ENCODE results near the gene SFXN3.
A peak's percentile ranks its signal among the peaks of the same experiment; 100 is the strongest.

The SFXN3 gene

DNA sequence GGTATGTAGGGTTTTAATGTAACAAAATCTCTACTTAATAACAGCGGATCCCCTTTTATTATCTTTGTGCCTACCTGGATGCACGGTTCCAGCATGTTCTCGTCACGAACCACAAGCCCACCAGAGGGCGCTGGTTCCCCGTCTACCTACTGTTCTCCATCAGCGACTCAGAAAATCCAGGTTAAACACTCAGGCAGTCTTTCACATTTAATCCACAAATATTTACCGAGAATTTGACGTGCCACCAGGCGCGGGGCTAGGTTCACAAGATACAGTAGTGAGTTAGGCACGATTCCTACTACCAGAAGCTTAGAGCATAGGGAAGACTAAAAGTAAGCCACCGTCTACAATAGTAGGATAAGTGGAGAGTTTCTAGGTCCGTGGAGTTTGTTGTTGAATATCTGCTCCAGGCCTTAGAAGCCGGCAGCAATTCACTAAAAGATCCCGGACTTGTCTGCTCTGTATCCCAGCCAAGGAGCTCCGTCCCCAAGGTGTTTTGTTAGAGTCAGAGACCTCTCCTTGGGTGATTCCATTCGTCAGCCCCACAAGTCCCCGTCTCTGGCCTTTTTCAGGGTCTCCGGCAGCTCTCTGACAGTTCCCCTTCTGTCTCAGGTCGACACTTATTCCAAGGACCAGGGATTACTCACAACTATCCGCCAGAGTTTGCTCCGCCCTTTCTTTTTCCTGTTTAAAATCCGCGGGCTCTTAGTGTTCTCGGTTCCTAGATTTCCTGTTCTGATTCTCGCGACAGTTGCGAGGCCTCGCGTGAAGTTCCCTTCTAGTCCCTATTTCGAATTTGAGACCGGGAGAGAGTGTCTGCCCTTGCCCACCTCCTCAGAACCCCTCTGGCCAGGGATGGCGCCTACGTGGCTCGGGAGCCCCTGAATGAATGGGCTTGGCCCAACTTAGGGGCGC lies 29.3 kb downstream of the SFXN3 start:
- peak; percentile 95 for DNase-seq (ENCODE audit: low read depth)

DNA sequence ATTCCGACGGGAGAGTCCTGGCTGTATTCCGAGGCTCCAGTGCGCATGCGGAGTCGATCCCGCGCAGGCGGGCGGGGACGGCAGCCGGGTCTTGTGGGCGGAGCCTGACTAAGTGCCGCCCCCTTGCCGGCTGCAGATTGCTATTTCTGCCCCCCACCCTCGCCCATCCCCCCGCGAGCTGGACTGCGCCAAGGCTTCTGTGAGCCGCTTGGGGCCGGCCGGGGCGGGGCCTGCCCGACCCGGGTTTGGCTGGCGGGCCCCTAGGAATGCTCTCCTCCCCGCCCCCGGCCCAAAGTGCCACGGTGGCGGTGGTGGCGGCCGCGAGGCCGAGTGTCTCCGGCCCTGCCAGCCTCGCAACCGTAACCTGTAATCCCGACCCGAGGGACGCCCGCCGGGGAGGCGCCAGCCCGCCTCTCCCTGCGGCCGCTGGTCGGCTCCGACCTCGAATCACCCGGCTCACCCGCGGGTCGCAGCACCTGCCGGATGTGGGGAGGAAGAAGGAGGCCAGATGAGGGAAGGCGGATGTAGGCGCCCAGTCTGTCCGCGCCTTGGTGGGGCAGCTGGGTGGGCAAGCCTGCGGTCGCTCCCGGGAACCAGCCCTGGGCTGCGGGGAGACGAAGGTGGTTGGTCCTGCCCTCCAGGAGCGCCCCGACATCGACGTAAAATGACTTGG lies 30.1 kb downstream of the SFXN3 start:
- no peak for DNase-seq (ENCODE audit: low read depth)

DNA sequence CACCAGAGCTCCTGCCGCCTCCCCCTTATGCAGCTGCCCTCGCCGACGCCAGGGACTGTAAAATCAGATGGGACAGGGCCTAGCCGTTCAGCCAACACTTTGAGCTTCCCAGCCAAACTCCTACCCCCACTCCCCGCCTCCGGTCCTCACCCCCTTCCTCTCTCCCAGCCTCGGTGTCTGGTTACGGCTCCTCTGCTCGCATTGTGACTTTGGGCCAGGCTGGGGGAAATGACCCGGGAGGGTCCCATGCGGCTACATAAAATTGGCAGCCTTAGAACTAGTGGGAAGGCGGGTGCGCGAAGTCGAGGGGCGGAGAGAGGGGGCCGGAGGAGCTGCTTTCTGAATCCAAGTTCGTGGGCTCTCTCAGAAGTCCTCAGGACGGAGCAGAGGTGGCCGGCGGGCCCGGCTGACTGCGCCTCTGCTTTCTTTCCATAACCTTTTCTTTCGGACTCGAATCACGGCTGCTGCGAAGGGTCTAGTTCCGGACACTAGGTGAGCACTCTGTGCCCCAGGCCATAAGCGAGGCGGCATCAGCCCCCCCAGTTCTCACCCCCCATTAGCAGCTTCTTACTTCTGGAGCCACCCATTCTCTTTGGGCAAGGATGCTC lies 30.7 kb downstream of the SFXN3 start, which contains the start of gene KAZALD1:
Gene KAZALD1, plus strand, starts transcription at position 366 of the 608 bp plus-strand sequence. CDS start 604 bp downstream, outside the sequence.
- no peak for DNase-seq (ENCODE audit: low read depth)

DNA sequence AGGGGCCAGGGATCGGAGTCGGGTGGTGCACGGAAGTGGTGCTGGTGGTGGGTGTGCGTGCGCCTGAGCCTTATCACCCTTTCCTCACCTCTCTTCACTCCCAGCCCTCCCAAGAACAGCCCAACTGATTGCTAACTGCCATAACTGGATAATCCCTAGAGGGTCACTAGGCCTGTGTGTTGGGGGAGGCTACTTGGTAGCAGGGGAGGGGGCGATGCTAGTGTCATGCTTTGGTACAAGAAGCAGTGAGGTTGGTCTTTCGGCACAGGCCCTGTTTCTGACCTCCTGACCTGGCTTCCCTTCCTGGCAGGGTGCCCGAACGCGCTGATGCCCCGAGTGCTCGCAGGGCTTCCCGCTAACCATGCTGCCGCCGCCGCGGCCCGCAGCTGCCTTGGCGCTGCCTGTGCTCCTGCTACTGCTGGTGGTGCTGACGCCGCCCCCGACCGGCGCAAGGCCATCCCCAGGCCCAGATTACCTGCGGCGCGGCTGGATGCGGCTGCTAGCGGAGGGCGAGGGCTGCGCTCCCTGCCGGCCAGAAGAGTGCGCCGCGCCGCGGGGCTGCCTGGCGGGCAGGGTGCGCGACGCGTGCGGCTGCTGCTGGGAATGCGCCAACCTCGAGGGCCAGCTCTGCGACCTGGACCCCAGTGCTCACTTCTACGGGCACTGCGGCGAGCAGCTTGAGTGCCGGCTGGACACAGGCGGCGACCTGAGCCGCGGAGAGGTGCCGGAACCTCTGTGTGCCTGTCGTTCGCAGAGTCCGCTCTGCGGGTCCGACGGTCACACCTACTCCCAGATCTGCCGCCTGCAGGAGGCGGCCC lies 31.4 kb downstream of the SFXN3 start:
- DNase-seq (ENCODE audit: low read depth), result no peak

DNA sequence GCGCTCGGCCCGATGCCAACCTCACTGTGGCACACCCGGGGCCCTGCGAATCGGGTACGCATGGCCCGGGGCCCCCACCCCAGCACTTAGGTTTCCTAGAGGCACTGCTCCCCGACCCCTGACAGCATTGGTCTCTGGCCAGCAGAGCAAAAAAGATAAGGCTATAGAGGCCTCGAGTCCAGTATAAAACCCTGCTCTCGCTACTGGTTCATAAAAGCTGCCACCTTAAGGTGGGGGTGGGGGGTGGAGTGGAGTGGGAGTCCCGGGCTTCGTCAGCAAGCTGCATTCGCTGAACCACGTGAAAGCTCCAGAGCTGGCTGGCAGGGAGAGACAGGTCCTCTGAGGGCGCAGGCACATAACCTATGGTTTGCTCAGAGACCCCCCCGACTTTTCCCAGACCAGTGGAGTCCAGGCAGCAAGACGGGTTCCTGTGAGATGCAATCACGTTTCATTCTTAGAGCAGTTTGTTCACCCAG lies 32.1 kb downstream of the SFXN3 start:
- no peak for DNase-seq (ENCODE audit: low read depth)

DNA sequence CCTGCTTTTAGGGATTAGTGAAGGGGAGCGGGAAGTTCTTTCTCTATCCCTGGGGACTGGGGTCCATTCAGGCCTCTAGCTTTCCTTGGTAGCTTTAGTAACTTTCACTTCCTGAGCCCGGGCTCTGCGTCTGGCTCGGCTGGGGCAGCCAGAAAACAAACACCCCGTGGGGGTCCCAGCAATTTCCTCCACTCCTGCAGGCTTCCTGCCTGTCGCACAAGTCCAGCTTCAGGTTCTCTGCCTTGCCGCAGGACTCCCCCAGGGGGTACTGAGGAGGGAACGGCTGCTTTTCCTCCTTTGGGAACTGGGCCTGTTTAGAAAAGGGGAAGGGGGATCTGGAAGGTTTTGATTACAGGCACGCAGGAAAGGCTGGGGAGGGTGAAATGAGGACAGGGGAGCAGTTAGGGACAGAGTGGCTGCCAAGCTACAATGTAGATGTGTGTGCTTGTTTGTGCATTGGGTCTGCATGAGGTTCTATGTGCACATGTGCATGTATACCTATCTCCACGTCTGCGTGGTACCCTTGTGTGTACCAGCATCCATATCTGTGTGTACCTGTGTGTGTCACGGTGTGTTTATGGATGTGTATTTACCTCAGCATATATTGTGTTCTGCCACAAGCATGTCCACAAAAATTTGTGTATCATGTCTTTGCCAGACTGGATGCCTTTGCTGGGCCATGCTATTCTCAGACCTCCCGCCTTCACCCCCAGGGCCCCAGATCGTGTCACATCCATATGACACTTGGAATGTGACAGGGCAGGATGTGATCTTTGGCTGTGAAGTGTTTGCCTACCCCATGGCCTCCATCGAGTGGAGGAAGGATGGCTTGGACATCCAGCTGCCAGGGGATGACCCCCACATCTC lies 32.7 kb downstream of the SFXN3 start:
- DNase-seq (ENCODE audit: low read depth), result no peak

DNA sequence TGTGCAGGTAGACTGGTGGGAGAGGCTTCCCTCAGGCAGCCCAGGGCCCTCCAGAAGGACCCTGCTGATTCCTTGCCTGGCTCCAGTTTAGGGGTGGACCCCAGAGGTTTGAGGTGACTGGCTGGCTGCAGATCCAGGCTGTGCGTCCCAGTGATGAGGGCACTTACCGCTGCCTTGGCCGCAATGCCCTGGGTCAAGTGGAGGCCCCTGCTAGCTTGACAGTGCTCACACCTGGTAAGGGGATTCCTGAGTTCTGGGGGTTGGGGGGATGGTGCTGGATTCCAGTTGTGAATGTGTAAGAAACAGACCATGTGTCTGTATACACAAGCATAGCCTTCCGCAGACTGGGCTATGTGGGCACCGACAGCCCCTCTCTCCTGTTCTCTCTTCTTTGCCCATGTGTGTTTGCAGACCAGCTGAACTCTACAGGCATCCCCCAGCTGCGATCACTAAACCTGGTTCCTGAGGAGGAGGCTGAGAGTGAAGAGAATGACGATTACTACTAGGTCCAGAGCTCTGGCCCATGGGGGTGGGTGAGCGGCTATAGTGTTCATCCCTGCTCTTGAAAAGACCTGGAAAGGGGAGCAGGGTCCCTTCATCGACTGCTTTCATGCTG lies 33.5 kb downstream of the SFXN3 start:
- DNase-seq (ENCODE audit: low read depth), result no peak

DNA sequence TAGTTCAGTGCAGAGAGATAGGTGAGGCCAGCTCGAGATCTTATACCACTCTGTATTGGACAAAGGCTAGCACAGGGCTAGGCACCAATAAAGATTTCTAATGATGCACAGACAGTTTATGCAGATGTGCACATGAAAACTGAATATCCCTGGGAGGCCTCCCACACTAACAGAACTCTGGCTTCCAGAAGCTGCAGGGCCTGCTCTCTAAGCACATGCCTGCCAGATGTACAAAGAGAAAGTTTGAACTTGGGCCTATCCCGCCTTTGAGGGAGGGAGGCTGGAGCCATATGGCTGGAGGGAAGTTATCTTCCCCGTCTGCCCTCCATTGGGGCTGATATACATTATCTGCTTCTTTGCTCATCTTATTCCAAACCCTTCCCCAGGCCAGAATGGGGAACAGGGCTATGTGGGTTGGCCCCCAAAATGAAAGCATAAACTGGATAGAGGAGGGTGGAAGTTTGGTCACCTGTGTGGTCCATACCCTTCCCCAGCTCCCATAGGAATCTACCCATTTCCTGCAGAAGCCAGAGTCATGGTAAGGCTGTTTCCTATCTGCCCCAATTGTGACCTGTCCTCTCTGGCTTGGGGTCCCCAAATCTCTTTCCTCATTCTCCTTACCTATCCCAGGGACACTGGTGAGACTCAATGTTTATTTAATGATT lies 34.6 kb downstream of the SFXN3 start:
- DNase-seq (ENCODE audit: low read depth), result no peak

DNA sequence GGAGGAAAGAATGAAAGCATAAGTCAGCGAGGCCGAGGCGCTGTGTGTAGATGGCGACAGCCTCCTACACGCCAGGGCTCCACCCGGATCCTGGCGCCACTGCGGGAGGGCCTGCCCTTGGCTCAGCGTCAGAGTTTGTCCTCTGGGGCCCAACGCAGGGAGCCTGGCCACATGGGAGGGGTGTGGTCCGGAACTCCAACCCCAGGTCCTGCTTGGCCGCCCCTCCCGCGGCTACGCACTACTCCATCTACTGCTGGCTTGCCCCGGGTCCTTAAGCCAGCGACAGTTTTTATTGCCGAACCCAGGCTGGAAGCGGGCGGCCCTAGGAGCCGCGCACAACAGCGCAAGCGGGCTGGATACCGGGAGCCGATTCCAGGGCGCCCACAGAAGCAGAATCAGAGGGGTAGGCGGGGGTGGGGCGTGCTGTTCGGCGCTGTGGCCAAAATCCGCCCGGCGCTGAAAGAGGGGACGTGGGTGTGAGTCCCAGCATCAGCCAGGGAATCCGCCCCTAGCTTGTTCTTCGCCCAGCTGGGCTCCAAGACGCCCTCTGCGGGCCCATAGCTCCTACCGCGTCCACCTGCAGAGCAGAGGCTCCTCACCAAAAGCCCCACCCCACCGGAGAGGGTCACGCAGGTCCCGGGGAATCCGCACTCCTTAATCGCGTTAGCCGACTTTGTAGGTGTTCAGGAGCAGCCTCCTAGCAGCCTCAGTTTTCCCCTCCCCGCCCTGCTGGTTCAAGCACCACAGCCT lies 35.3 kb downstream of the SFXN3 start:
- no peak for DNase-seq (ENCODE audit: low read depth)

DNA sequence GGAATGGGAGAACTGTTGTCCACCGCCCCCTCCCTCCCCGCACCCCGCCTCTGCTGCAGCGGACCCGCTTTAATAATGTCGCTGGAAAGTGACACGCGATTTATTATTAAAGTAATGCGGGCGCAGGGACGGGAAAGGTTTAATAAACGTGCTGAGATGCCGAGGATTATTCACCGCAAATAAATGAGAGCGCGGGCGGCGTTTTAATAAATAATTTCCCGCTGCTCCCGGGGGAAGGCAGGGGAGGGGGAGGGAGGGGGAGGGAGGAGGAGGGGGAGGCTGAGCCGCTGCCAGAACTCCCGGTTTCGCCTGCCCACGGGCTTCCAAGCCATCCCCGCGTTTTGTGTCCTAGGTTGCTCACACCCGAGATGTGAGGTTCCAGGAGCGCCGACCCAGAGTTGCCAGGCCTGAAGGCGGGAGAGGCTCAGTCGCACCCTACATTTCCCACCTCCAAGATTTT lies 35.9 kb downstream of the SFXN3 start:
- DNase-seq (ENCODE audit: low read depth), result no peak

DNA sequence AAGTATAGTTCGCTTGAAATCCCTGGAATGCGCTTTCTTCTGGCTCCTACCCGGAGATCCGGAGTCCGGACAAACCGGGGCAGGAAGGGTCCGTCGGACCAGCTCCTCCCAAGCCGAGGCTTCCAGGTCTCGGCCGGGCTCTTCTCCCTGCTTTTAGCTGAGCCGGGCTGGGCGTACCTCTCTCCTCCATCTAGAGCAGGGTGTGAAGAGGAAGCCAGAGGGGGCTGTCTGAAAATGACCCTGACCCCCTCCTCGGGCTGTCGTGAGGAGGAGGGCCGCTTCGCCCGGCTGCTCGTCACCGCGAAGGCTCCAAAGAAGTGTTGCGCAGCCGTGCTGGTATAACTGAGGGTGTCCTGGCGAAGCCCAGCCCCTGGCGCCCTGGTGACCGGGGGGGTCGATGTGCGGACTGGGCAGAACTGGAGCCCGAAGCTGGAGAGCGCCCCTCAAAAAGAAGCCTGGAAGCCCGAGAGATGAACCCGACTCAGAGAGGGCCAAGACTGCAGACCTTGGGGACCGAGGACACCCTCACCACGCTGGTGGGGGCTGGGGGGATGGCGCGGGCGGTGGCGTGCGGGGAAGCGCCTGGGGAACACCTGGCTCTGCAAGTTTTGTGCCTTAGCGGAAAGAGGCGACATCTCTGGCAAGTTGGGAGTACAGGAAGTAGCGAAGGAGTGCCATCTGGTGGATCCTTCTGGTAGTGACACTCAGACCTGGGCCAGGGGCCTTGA lies 36.5 kb downstream of the SFXN3 start:
- DNase-seq (ENCODE audit: low read depth), result no peak

DNA sequence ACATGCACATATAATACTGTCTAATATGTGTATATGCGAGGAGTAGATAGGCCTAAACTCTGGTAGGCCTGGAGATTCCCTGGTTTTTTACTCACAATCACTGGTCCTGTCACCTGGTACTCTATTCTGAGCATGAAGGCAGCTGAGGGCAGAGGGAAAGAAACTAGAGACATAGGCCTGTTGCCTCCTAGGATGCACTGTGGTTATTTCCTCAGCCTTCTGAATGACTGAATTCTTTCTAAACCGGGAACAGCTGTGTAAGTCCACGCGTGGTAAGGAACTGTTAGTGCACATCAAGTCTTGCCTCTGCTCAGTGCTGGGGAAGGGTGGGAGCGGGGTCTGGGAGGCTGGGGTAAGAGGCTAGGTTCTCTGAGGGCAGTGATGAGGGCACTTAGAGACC lies 38.4 kb downstream of the SFXN3 start:
- DNase-seq (ENCODE audit: low read depth), result no peak

DNA sequence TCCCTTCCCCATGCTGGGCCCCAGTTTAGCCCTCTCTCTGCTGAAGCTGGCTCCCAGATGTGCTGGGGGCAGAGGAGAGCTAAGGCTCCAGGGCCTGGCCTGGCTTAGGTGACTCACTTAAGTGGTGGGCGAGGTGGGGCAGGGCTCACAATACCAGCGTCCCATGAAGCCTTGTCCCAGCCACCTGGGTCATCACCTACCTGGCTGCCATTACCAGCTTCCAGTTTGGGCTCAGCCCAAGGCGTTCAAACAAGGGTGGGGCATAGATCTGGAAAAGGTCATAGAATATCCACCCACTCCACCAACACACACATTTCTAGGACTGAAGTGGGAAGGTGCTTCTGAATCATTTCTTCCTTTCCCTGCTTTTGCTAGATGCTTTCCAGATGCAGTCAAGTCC lies 39.1 kb downstream of the SFXN3 start:
- no peak for DNase-seq (ENCODE audit: low read depth)

DNA sequence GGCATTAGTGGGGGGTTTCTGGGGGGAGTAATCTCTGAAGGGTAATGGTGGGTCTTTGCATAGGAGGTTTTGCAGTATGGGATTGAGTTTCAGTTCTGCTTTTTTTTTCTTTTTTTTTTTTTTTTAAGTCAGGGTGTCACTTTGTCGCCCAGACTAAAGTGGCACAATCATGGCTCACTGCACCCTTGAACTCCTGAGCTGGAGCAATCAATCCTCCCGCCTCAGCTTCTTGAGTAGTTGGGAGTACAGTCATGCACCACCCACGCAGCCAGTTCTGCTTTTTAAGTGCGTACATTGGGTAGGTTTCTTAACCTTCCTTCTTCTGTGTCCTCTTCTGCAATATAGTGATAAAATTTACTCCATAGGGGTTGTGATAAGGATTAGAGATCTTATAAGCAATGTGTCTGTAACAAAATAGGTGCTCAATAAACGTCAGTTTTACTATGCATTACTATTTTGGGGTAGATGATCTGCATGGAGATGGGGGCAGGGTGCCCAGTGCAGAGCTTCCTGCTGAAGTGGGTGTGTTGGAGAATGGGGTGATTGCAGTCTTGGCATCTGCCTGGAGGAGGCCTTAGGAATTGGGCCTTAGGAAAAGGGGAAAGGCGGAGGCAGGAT lies 40.3 kb downstream of the SFXN3 start:
- no peak for DNase-seq (ENCODE audit: low read depth)

DNA sequence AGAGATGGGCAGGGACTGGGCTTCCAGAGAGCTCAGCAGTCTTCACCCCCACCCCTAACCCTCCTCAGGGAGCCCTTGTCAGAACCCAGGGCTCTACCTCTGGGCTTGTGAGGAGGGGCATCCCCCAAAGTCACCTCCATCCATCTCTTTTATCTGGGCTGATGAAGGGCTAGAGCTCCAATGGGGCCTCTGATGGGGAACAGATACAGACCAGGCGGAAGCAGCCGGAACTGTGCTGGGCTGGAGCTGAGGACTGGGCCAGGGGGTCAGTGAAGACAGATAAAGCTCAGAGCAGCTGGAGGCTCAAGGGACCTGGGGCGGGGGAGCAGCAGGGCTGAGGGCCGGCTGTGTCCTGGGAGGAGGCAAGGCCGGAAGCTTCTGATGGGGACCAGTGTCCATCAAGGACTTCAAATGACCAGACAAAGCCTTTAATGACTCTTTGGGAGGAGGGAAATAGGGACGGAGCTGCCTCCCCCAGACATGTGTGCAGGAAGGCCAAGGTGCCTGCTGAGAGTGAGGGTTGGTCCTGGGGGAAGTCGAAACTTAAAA lies 40.9 kb downstream of the SFXN3 start:
- no peak for DNase-seq (ENCODE audit: low read depth)

DNA sequence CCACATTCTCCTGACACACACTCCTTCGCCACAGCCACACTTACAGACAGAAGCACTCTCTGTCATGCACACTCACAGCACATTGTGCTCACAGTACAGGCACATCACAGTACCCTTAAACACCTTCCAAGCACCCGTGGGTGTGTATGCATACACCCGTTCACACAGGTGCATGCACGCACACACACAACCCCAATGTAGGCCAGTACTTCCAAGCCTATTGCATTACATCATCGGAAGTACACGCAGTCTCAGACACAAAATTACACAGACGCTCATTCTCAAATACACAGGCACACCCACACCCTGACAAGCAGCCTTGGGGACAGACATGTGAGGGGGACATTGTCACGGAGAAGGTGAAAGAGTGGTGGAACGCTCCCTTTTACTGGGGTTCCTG lies 41.9 kb downstream of the SFXN3 start:
- no peak for DNase-seq (ENCODE audit: low read depth)

DNA sequence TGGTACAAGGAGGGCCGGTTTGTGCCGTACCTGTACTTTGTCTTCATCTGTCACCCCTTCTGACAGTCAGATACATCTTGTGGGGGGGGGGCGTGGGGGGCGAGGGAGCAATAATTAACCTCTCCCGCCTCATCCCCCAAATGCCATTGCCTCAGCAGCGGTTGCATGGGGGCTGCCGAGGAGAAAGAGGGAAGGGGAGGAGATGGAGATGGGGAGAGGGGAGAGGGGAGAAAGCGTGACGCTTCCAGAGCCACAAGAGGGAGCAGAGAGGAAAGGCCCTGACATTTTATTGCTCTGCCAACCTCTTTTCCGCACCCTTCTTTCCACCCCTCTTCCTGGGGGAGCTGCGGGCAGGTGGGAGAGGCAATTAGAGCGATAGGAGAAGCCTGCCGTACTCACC lies 42.6 kb downstream of the SFXN3 start:
- no peak for DNase-seq (ENCODE audit: low read depth)

DNA sequence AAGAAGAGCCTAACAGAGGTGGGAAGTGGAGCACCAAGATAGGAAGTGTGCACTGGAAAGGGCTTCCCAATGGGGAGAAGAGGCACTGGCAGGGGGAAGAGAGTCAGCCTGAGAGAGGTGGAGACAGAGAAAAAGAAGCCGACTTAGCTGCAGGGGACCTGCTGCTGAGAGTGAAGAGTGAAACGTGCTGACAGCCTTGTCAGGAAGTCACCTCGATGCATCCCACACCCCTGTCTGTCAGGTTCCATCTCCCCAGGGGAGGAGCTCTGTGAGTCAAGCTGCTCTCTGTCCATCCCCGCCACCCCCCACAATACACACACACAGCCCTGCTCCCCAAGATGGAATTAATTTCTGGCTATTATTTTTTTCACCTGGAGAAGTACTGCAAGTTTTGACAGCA lies 44.7 kb downstream of the SFXN3 start:
- DNase-seq (ENCODE audit: low read depth), result no peak

All from HS-5 (cell line).